LHCN-M2 (cell line): Measurements from ENCODE around the gene TTC7B. TPM values are rescaled to one million over a fixed set of nuclear protein-coding genes. Genes with fewer than 3 reads are reported as not detected.

Experiments
- DNase-seq: peaks from one replicate; pipeline ENCODE4 v3.0.0-alpha.2; 2012; ENCODE audit warnings: low read depth
- total RNA-seq: library from RNA; depleted of rRNA; stranded (reverse); fragments of >200 nt; gene quantifications from 2 replicates; pipeline ENCODE4 v1.2.3, GENCODE V29; 2014

Gene TTC7B
- total RNA-seq, 1 experiment from 2014 or later = 36.4 TPM

- no peak for DNase-seq
Measured at GRCh38 chr14:90703841-90704737, 112.1 kb downstream of the TTC7B start.

GRCh38 chr14:90700933-90701776 is 115.1 kb downstream of the TTC7B start:
- DNase-seq = no peak

GRCh38 chr14:90699016-90699415 is 117.2 kb downstream of the TTC7B start:
- no peak for DNase-seq

- DNase-seq = peak; percentile 40
Measured at GRCh38 chr14:90698379-90698869, 117.8 kb downstream of the TTC7B start.

GRCh38 chr14:90697577-90698206 is 118.5 kb downstream of the TTC7B start:
- peak; percentile 66 for DNase-seq

- no peak for DNase-seq
Measured at GRCh38 chr14:90697132-90697531, 119.1 kb downstream of the TTC7B start.

- no peak for DNase-seq
Measured at GRCh38 chr14:90696720-90697119, 119.5 kb downstream of the TTC7B start.

- DNase-seq = no peak
Measured at GRCh38 chr14:90695997-90696660, 120.1 kb downstream of the TTC7B start.

- peak; percentile 95 for DNase-seq
Measured at GRCh38 chr14:90693413-90693812, 122.8 kb downstream of the TTC7B start.

GRCh38 chr14:90692826-90693225 is 123.4 kb downstream of the TTC7B start:
- DNase-seq = peak; percentile 36

- DNase-seq = peak; percentile 52
Measured at GRCh38 chr14:90692061-90692460, 124.2 kb downstream of the TTC7B start.

GRCh38 chr14:90691627-90692026 is 124.6 kb downstream of the TTC7B start:
- peak; percentile 31 for DNase-seq

GRCh38 chr14:90687680-90688079 is 128.6 kb downstream of the TTC7B start:
- DNase-seq = no peak

GRCh38 chr14:90682615-90683014 is 133.6 kb downstream of the TTC7B start:
- no peak for DNase-seq

GRCh38 chr14:90681929-90682328 is 134.3 kb downstream of the TTC7B start:
- DNase-seq = no peak

- no peak for DNase-seq
Measured at GRCh38 chr14:90678846-90679362, 137.3 kb downstream of the TTC7B start.

GRCh38 chr14:90678420-90678819 is 137.8 kb downstream of the TTC7B start:
- DNase-seq = peak; percentile 25

- DNase-seq = peak; percentile 64
Measured at GRCh38 chr14:90677484-90678050, 138.7 kb downstream of the TTC7B start.

- DNase-seq = peak; percentile 11
Measured at GRCh38 chr14:90676912-90677311, 139.3 kb downstream of the TTC7B start.

GRCh38 chr14:90676356-90676755 is 139.9 kb downstream of the TTC7B start:
- DNase-seq = no peak

- peak; percentile 92 for DNase-seq
Measured at GRCh38 chr14:90675399-90675798, 140.8 kb downstream of the TTC7B start.
